GM19035 (cell line): ENCODE data around the gene TUBB2A.

ENCODE experiments used
- ATAC-seq: cut with Tn5 transposase; IDR thresholded peaks from one replicate; pipeline ENCODE4 v1.9.1; 2021; ENCODE audit not compliant: unreplicated experiment

TUBB2A gene

DNA sequence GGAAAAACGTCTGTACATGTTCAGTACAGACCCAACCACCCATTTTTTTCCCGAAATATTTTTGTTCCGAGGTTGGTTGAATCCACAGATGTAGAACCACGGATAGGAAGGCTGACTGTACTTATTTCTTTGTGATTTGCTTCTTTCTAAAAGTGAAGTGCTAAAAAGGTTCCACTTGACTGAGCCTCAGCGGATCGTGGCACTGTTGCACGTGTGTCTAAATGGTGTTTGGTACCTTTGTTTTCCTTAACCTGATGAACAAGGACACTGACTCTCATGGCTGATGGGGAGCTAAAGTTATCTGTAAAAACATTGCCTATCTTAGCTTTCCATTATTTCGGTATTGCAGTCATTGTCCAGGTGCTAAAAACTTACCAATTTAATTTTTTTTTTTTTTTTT lies 32.7 kb downstream of the TUBB2A start:
- ATAC-seq, result no peak

- ATAC-seq, result no peak
Observed at GRCh38 chr6:3122823-3123182, 34.5 kb downstream of the TUBB2A start.

GRCh38 chr6:3120765-3121089 lies 36.6 kb downstream of the TUBB2A start:
- no peak for ATAC-seq

GRCh38 chr6:3119040-3119723 lies 38.2 kb downstream of the TUBB2A start:
- peak; percentile 40 for ATAC-seq

DNA sequence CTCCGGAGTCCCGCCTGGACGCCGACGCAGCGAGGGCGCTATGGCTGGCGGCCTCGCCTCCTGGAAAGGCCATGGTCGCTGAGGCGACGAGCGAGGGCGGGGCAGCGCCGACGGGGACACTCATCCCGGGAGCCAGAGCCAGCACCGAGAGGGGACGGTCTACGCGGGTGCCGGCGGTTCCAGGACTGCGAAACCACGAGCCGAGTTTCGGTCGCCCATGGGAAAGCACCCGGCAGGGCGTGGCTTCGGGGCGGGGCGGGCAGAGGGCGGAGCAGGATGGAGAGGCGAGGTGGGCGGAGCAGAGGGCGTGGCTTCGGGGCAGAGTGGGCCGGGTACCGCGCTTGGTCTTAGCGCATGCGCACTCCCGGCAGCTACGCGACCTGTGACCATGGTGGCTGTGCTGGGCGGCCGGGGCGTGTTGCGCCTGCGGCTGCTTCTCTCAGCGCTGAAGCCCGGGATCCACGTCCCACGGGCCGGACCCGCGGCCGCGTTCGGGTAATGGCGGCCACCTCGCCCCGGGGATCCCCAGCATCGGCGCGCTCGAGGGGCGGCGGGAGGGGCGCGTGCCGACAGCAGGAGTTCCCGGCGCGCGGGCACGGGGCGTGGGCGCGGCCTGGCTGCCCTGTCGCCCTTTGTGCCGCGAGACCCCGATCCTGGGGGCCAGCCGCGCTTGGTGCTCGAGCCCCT lies 38.8 kb downstream of the TUBB2A start, which contains the start of gene BPHL:
Gene BPHL, plus strand, starts transcription at position 359 of the 687 bp plus-strand sequence. Its CDS starts 30 bp downstream, at position 389.
- ATAC-seq, result peak; percentile 92

GRCh38 chr6:3117912-3118352 lies 39.4 kb downstream of the TUBB2A start:
- no peak for ATAC-seq

- ATAC-seq, result no peak
Observed at GRCh38 chr6:3114377-3114776, 43.0 kb downstream of the TUBB2A start.

DNA sequence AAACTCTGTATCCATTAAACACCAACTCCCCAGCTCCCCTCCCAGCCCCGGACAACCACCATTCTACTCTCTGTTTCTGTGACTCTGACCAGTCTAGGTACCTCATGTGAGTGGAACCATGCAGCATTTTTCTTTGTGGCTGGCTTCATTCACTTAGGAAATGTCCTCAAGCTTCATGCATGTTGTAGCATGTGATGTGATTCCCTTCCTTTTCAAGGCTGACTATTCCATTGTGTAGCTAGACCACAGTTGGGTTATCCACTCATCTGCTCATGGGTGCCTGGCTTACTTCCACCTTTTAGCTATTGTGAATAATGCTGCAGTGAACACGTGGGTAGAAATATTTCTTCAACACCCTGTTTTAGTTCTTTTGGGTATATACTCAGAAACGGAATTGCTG lies 47.6 kb downstream of the TUBB2A start:
- no peak for ATAC-seq

DNA sequence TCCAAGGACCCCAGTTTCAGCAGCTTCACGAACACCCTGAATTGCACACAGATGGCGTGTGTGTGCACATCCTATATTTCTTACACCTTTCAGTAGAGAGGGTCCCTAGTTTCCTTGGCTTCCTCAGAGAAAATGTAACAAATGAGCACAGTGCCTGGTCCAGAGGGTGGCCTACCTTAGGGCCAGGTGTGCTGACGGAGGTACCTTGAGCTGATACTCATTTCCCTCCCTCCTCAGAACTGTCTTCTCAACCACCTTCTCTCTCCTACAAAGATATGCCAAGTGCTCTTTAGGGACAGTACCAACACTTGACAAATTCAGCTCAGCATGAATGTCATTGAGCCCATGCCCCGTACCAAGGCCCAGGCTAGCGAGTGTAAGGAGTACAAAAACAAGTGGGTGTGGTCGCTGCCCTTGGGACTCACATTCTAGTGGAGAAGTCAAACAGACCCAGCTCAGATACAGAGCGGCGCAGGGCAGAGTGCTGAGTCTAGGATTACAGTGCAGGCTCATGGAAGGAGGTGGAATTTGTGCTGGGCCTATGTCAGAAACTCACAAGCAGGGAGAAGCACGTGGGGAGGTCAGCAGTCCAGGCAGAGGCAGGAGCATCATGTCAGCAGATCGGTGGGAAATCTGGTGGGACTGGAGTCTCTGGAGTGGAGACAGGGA lies 48.5 kb downstream of the TUBB2A start:
- ATAC-seq, result no peak
